A673 (cell line): Measurements from ENCODE around the gene CEP112. TPM values are rescaled to one million over a fixed set of nuclear protein-coding genes. Genes with fewer than 3 reads are reported as not detected.

Experiments used
- BruUV-seq: library from RNA; stranded (reverse); fragments of 400-500 nt; replicated peaks from 2 replicates; lab custom pipeline; 2021; lab: Mats Ljungman, UMichigan
- CTCF ChIA-PET: fragments of 300-600 bp; sonication (Branson Sonifier 250); formaldehyde crosslinking; loops from one replicate; lab custom pipeline; 2022; ENCODE audit warnings: antibody characterized with exemption; lab: Charles Lee
- POLR2A ChIA-PET: fragments of 300-600 bp; sonication (Branson Sonifier 250); formaldehyde crosslinking; loops from one replicate; lab custom pipeline; 2022; ENCODE audit warnings: antibody characterized with exemption; ENCODE audit not compliant: low non-redundant PET; lab: Charles Lee
- DNase-seq: peaks from one replicate; pipeline ENCODE4 v3.0.0-alpha.2; 2015; ENCODE audit warnings: low spot score
- H3K27ac ChIP-seq: fragments of 200-600 bp; sonication (generic); 2 replicates; pipeline ENCODE4 v1.5.1; 2016; ENCODE audit warnings: mixed run types, low read depth, mild to moderate bottlenecking, mixed read lengths, antibody characterized with exemption, low read length; ENCODE audit not compliant: poor library complexity, severe bottlenecking
- H3K27me3 ChIP-seq: fragments of 200-600 bp; sonication (generic); replicated peaks from 2 replicates; pipeline ENCODE4 v1.6.1; 2017; ENCODE audit warnings: mixed run types, low read depth, mild to moderate bottlenecking, mixed read lengths, antibody characterized with exemption, low read length; ENCODE audit not compliant: insufficient read depth, poor library complexity
- H3K36me3 ChIP-seq: fragments of 200-600 bp; sonication (generic); 2 replicates; pipeline ENCODE4 v1.6.1; 2016; ENCODE audit warnings: mixed run types, mild to moderate bottlenecking, mixed read lengths, antibody characterized with exemption, low read length; ENCODE audit not compliant: insufficient read depth, poor library complexity, severe bottlenecking
- H3K4me1 ChIP-seq: fragments of 200-600 bp; sonication (generic); 2 replicates; pipeline ENCODE4 v1.6.1; 2017; ENCODE audit warnings: mixed run types, mild to moderate bottlenecking, mixed read lengths, antibody characterized with exemption, low read length; ENCODE audit not compliant: insufficient read depth, poor library complexity, severe bottlenecking
- H3K4me3 ChIP-seq: fragments of 200-600 bp; sonication (generic); 2 replicates; pipeline ENCODE4 v1.5.1; 2016; ENCODE audit warnings: low read depth, mixed run types, mild to moderate bottlenecking, mixed read lengths, low read length; ENCODE audit not compliant: poor library complexity, severe bottlenecking
- H3K9me3 ChIP-seq: fragments of 200-600 bp; sonication (generic); 2 replicates; pipeline ENCODE4 v1.6.1; 2016; ENCODE audit warnings: mixed run types, low read depth, mild to moderate bottlenecking, mixed read lengths, antibody characterized with exemption, low read length; ENCODE audit not compliant: poor library complexity, severe bottlenecking
- EZH2 ChIP-seq: fragments of 200-600 bp; sonication (generic); IDR thresholded peaks from 2 replicates; pipeline ENCODE4 v1.6.1; 2017; ENCODE audit warnings: borderline replicate concordance, low read depth, mild to moderate bottlenecking, mixed read lengths, antibody characterized with exemption, low read length; ENCODE audit not compliant: poor library complexity, severe bottlenecking
- intact Hi-C: fragments of 100-400 bp; cut with micrococcal nuclease; formaldehyde crosslinking; loops from one replicate; pipeline ENCODE4 v1.10.0; 2022; ENCODE audit not compliant: unreplicated experiment
- total RNA-seq: library from RNA; stranded (reverse); gene quantifications from 2 replicates; pipeline ENCODE4 v1.2.3, GENCODE V29; 2021
- TF ChIP-seq, protein P1 (sequence below): fragments of 300-800, 200-600 bp; sonication (generic); conservative IDR thresholded peaks from 2 replicates; pipeline ENCODE4 v1.5.1; 2017; ENCODE audit warnings: low read depth, mild to moderate bottlenecking, antibody characterized with exemption, low read length, moderate library complexity, mixed read lengths

Gene CEP112
- total RNA-seq, 1 experiment from 2014 or later, result 27.2 TPM

DNA sequence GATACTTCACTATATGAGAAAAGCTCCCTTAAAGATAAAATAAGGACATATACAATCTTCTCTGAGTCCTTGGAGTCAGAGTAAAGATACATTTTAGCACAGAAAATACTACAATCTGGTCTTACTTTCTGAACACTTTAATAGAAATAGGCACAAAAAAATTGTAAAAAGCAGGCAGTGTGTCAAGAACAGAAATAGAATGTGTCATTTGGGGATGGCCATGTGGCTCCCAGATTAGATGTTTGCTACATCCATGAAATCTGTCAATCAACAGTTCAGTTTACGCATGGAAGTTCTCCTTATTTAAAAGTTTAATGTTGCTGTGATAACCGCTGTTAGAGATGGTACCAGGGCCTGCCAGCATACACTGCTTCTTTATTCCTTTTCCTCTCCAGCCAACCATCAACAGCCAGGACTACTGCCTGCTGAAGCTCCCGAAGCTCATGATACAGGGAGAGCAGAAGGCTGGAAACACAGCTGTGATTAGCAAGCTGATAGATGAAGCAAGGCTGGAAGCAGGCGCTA lies 278.5 kb downstream of the CEP112 start:
- no peak overlapping the region for H3K27ac ChIP-seq
- POLR2A ChIA-PET, result no interaction called here
- CTCF ChIA-PET, result no interaction called here
- H3K4me1 ChIP-seq, result no peaks in the 10 kb centered on the region
- no peaks in the 10 kb centered on the region for H3K36me3 ChIP-seq
- H3K27me3 ChIP-seq, result no peaks in the 10 kb centered on the region
- H3K9me3 ChIP-seq, result no peaks in the 10 kb centered on the region
- TF ChIP-seq, protein P1, sequence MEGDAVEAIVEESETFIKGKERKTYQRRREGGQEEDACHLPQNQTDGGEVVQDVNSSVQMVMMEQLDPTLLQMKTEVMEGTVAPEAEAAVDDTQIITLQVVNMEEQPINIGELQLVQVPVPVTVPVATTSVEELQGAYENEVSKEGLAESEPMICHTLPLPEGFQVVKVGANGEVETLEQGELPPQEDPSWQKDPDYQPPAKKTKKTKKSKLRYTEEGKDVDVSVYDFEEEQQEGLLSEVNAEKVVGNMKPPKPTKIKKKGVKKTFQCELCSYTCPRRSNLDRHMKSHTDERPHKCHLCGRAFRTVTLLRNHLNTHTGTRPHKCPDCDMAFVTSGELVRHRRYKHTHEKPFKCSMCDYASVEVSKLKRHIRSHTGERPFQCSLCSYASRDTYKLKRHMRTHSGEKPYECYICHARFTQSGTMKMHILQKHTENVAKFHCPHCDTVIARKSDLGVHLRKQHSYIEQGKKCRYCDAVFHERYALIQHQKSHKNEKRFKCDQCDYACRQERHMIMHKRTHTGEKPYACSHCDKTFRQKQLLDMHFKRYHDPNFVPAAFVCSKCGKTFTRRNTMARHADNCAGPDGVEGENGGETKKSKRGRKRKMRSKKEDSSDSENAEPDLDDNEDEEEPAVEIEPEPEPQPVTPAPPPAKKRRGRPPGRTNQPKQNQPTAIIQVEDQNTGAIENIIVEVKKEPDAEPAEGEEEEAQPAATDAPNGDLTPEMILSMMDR, result no peak
- no peak for TF ChIP-seq EZH2
- BruUV-seq, result no TSS peak
- intact Hi-C loops, result no loop called here
- no peak for DNase-seq
- H3K4me3 ChIP-seq, result no peak overlapping the region

DNA sequence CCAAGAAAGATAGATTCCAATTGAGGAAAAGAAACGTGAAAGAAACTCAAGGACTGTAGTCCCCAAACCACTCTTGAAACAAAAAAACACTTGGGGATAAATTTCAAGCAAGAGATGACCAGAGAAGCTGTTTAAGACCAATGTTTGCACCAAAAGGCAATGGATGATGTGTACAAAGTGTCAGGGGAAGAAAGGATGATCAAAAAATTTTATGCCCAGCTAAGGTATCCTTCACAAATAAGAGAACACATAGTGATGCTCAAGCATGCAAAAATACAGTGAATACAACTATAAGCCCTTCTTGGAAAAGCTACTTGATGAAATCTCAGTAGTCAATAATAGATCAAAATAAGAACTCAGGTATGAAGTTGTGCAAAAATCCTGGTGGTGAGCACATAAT lies 281.1 kb downstream of the CEP112 start:
- no peaks in the 10 kb centered on the region for H3K36me3 ChIP-seq
- no peaks in the 10 kb centered on the region for H3K27me3 ChIP-seq
- H3K4me1 ChIP-seq, result no peaks in the 10 kb centered on the region
- no peak for DNase-seq
- CTCF ChIA-PET, result no interaction called here
- TF ChIP-seq EZH2, result no peak
- TF ChIP-seq, protein P1, result no peak
- H3K9me3 ChIP-seq, result no peaks in the 10 kb centered on the region
- POLR2A ChIA-PET, result no interaction called here
- intact Hi-C loops, result no loop called here
- no peak overlapping the region for H3K4me3 ChIP-seq
- H3K27ac ChIP-seq, result no peak overlapping the region
- no TSS peak for BruUV-seq

DNA sequence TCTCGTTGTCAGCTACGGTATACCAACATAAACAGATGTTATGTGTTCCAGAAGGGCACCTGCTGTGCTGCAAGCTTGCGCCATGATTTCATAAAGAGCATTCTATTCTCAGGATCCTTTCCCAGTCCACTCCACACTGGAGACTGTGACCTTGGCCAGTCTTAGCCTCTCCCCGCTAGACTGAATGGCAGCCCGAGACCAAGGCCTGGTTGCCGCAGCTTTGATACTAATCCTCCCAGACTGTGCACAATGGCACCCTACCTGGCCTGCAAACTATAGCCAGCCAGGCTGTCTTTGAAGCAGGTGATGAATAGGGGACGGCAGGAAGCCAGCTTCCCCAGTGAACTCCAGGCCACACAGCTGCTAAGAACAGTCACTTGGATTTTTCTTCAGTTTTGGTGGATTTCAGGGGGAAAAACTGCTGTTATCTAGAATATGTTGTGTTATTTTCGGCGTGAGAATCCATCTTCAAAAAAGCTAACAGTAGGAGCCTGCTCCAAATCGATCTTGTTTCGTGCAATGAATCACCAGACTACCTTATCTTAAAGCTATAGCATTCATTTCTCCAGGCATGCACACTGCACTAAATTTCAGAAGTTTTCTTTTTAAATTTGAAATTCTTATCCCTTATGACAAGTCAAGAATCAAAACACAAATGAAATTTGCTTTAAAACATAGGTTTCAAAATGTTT lies 289.0 kb downstream of the CEP112 start:
- no peak for DNase-seq
- Histone ChIP-seq H3K4me1 (no peaks in the 10 kb centered on the region), H3K27me3 (no peaks in the 10 kb centered on the region), H3K4me3 (no peak overlapping the region), H3K9me3 (no peaks in the 10 kb centered on the region), H3K27ac (no peak overlapping the region), H3K36me3 (no peaks in the 10 kb centered on the region)
- intact Hi-C loops, result no loop called here
- TF ChIP-seq, protein P1, result no peak
- no peak for TF ChIP-seq EZH2
- POLR2A ChIA-PET, result no interaction called here
- BruUV-seq, result no TSS peak
- CTCF ChIA-PET, result interaction anchor here (0.5 kb wide), 1 partner anchor 641 kb away, joined by 3 read pairs; no protein-coding TSS in a partner anchor
